Prostate gland (tissue), 2 donors: ENCODE results near the gene TJP3. TPM values are rescaled to one million over a fixed set of nuclear protein-coding genes. Genes with fewer than 3 reads are reported as not detected.

Source experiments
- DNase-seq: peaks from one replicate; pipeline ENCODE4 v3.0.0-alpha.2; 2019; ENCODE audit warnings: low spot score
- H3K27ac ChIP-seq, 2 donors: fragments of 200-600 bp; sonication (generic); 2 replicates each; pipeline ENCODE4 v1.5.1; 2017 to 2019
- H3K27me3 ChIP-seq: fragments of 200-600 bp; sonication (generic); replicated peaks from 2 replicates; pipeline ENCODE4 v1.5.1; 2019; ENCODE audit not compliant: insufficient read depth
- H3K36me3 ChIP-seq, 2 donors: fragments of 200-600 bp; sonication (generic); 1 replicate in 1 of 2; 2 replicates in 1 of 2; pipeline versions ENCODE4 v1.5.1 to v1.8.1; 2017 to 2019
- H3K4me1 ChIP-seq: fragments of 200-600 bp; sonication (generic); replicated peaks from 2 replicates; pipeline ENCODE4 v1.5.1; 2019
- H3K4me3 ChIP-seq, 2 donors: fragments of 200-600 bp; sonication (generic); 2 replicates each; pipeline ENCODE4 v1.5.1; 2017 to 2019
- H3K9me3 ChIP-seq: fragments of 200-600 bp; sonication (generic); 2 replicates; pipeline ENCODE4 v1.5.1; 2017
- POLR2A ChIP-seq: fragments of 450-650 bp; IDR thresholded peaks from one replicate; pipeline ENCODE4 v1.6.1; 2016; ENCODE audit warnings: antibody characterized with exemption, mild to moderate bottlenecking
- POLR2AphosphoS5 ChIP-seq: sonication (generic); formaldehyde crosslinking; IDR thresholded peaks from one replicate; pipeline ENCODE4 v1.6.1; 2017; ENCODE audit warnings: antibody characterized with exemption
- WGBS: methylation state at CpG from one replicate; pipeline ENCODE4 v1.1.5; 2018; 5-methylcytosine and 5-hydroxymethylcytosine counted together
- intact Hi-C: fragments of 100-400 bp; cut with DNase I; formaldehyde crosslinking; loops from one replicate; pipeline ENCODE4 v1.14.2; 2022
- small RNA-seq, 2 donors: library from RNA; depleted of rRNA; stranded (forward); fragments of <200 nt; gene quantifications; one replicate each; pipeline ENCODE3, GENCODE V24; 2016
- total RNA-seq, 2 donors: library from RNA; depleted of rRNA; stranded (reverse); fragments of >200 nt; gene quantifications; one replicate each; pipeline ENCODE4 v1.1.0, GENCODE V29; 2016
- TF ChIP-seq, protein P1 (sequence below), 4 experiments: fragments of 200-600 bp in 2 of 4; fragments of 450-650 bp in 2 of 4; sonication (generic) in 2 of 4; IDR thresholded peaks; 1 replicate in 3 of 4; 2 replicates in 1 of 4; pipeline ENCODE4 v1.5.1; 2016 to 2019; ENCODE audit warnings: antibody characterized with exemption in 4 of 4, mild to moderate bottlenecking in 2 of 4, moderate library complexity in 2 of 4

TJP3 gene
- total RNA-seq, 2 donors from 2014 or later, result 14.6 to 17.8 TPM

DNA sequence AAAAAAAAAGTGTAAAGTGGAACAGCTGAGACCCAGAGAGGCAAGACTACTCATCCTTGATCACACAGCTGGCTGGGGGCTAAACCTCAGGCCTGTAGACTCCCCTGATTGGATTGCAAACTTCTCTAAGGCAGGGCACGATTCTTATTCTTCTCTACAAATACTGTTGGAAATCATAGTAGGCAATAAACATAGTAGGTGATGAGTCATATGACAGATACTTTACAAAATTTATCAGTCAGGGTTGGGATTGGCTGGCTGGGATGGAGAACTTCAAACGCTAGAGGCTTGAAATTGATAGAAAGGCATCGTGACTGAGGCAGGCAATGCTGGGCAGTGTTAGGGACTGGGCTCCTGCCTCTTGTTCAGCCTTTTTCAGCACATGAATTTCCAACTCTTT is 83.9 kb downstream of the TJP3 start:
- Histone ChIP-seq H3K27ac (no peak overlapping the region), H3K27me3 (no peaks in the 10 kb centered on the region), H3K36me3 (no peaks in the 10 kb centered on the region), H3K4me1 (no peaks in the 10 kb centered on the region), H3K9me3 (no peaks in the 10 kb centered on the region), H3K4me3 (no peak overlapping the region)
- intact Hi-C loops, result no loop called here
- 69% methylated on average over 3 of the region's 3 CpGs for WGBS
- TF ChIP-seq, protein P1, sequence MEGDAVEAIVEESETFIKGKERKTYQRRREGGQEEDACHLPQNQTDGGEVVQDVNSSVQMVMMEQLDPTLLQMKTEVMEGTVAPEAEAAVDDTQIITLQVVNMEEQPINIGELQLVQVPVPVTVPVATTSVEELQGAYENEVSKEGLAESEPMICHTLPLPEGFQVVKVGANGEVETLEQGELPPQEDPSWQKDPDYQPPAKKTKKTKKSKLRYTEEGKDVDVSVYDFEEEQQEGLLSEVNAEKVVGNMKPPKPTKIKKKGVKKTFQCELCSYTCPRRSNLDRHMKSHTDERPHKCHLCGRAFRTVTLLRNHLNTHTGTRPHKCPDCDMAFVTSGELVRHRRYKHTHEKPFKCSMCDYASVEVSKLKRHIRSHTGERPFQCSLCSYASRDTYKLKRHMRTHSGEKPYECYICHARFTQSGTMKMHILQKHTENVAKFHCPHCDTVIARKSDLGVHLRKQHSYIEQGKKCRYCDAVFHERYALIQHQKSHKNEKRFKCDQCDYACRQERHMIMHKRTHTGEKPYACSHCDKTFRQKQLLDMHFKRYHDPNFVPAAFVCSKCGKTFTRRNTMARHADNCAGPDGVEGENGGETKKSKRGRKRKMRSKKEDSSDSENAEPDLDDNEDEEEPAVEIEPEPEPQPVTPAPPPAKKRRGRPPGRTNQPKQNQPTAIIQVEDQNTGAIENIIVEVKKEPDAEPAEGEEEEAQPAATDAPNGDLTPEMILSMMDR (IDR thresholded peaks at IDR 0.05), result no peak
- no peak for TF ChIP-seq POLR2A
- TF ChIP-seq POLR2AphosphoS5, result no peak
- no peak for DNase-seq

DNA sequence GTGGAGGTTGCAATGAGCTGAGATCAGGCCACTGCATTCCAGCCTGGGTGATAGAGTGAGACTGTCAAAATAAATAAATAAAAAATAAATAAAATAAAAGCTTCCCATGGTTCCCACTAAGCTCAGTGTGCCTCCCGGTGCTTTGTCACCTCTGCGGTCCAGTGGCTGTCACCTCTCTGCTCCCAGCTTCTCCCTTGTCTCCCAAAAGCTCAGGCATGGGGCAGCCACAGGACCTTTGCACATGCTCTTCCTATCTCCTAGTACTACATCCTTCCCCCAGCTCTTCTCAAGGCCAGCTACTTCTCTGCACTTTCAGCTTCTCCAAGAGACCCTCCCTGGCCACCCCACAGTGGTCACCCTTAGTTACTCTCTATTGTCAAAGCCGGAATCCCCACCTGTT is 85.6 kb downstream of the TJP3 start:
- TF ChIP-seq POLR2AphosphoS5 (no peak), POLR2A (no peak)
- TF ChIP-seq, protein P1 (IDR thresholded peaks at IDR 0.05), result no peak
- no peak overlapping the region for H3K4me3 ChIP-seq
- no peaks in the 10 kb centered on the region for H3K36me3 ChIP-seq
- no peak for DNase-seq
- WGBS, result 97% methylated on average over 3 of the region's 3 CpGs
- H3K27me3 ChIP-seq, result no peaks in the 10 kb centered on the region
- H3K9me3 ChIP-seq, result no peaks in the 10 kb centered on the region
- intact Hi-C loops, result no loop called here
- H3K27ac ChIP-seq, result no peak overlapping the region
- H3K4me1 ChIP-seq, result no peaks in the 10 kb centered on the region

DNA sequence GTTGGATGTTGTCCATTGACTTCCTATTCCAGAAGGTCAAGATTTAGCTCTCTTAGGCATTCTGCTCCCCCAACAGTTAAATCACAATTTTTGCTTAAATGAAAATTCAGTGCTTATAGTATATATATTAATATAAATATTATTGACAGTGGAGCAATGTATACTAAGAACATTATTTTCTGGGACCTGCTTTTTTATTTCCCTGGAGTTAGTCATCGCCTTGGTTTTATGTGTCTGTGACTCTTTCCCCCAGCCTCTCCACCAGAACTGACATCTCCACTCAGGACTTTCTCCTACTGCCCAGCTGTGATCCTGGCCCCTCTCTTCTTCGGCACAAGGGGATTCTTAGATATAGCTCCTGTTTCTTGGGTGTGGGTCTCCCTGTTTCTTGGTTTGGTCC is 88.2 kb downstream of the TJP3 start:
- intact Hi-C loops, result no loop called here
- H3K4me1 ChIP-seq, result no peaks in the 10 kb centered on the region
- TF ChIP-seq POLR2AphosphoS5 (no peak), POLR2A (no peak)
- TF ChIP-seq, protein P1 (IDR thresholded peaks at IDR 0.05), result no peak
- H3K36me3 ChIP-seq, result no peaks in the 10 kb centered on the region
- no peak overlapping the region for H3K27ac ChIP-seq
- WGBS, result 97% methylated on average over 2 of the region's 2 CpGs
- no peaks in the 10 kb centered on the region for H3K27me3 ChIP-seq
- DNase-seq, result no peak
- H3K9me3 ChIP-seq, result no peaks in the 10 kb centered on the region
- H3K4me3 ChIP-seq, result no peak overlapping the region

DNA sequence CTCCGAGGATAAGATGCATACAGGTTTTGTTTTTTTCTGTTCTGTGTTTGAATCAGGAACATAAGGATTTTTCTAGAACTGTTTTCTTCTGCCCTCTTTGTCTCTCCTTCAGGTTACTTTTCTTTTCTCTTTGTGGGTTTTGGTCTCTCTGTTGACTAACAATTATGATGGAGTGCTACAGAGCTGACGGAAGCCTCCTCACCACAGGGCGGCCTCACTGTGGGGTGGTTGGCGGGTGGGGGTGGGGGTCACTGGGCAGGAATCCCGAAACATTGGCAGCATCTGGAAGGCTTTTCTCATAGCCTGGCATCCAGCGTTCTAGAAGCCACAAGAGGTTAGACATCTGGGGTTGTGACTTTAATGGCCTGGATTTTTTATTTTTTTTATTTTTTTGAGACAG is 90.0 kb downstream of the TJP3 start:
- H3K36me3 ChIP-seq, result no peaks in the 10 kb centered on the region
- WGBS, result 64% methylated on average over 6 of the region's 6 CpGs
- no peaks in the 10 kb centered on the region for H3K27me3 ChIP-seq
- H3K4me3 ChIP-seq, result no peak overlapping the region
- H3K4me1 ChIP-seq, result no peaks in the 10 kb centered on the region
- intact Hi-C loops, result no loop called here
- H3K9me3 ChIP-seq, result no peaks in the 10 kb centered on the region
- H3K27ac ChIP-seq, result no peak overlapping the region
- no peak for TF ChIP-seq POLR2AphosphoS5
- no peak for TF ChIP-seq POLR2A
- TF ChIP-seq, protein P1 (IDR thresholded peaks at IDR 0.05), result no peak
- DNase-seq, result no peak

Small RNA genes lying within 50 kb of the gene (small RNA-seq; reads per million reads assigned to genes)
- gene AC005777.1, result 0 reads per million in 2 donors

Other genes with a start within 250 kb of the TJP3 start
- gene SMIM24, start 227.9 kb upstream of the TJP3 start, total RNA-seq, result 1 to 10 TPM in 1 of 2 donors, under 1 TPM in 1; 0.32 to 1.6 TPM
- gene SMIM44, start 224.9 kb upstream of the TJP3 start, total RNA-seq, result 1 to 10 TPM in 1 of 2 donors, not detected in 1; 1.7 TPM
- gene DOHH, start 207.7 kb upstream of the TJP3 start, total RNA-seq, result 10 to 100 TPM; 26.1 to 26.9 TPM
- 10 to 100 TPM; 32.2 to 64.9 TPM for gene FZR1, start 202.1 kb upstream of the TJP3 start, total RNA-seq
- 1 to 10 TPM in 1 of 2 donors, under 1 TPM in 1; 0.41 to 5.3 TPM for gene TEKTIP1, start 169.2 kb upstream of the TJP3 start, total RNA-seq
- gene MFSD12, start 150.8 kb upstream of the TJP3 start, total RNA-seq, result 10 to 100 TPM; 60.5 to 86.1 TPM
- gene HMG20B, start 135.4 kb upstream of the TJP3 start, total RNA-seq, result 100 to 1,000 TPM; 184 to 369 TPM
- 1 to 10 TPM in 1 of 2 donors, under 1 TPM in 1; 0.36 to 1.9 TPM for gene GIPC3, start 122.9 kb upstream of the TJP3 start, total RNA-seq
- gene TBXA2R, start 101.5 kb upstream of the TJP3 start, total RNA-seq, result 1 to 10 TPM; 1.1 to 4.0 TPM
- 10 to 100 TPM; 38.2 to 52.8 TPM for gene CACTIN, start 81.6 kb upstream of the TJP3 start, total RNA-seq
- 10 to 100 TPM; 34.3 to 75.5 TPM for gene PIP5K1C, start 7.9 kb upstream of the TJP3 start, total RNA-seq
- 10 to 100 TPM; 45.7 to 63.8 TPM for gene APBA3, start 53.3 kb downstream of the TJP3 start, total RNA-seq
- 100 to 1,000 TPM in 1 of 2 donors, 10 to 100 TPM in 1; 69.7 to 105 TPM for gene MRPL54, start 54.3 kb downstream of the TJP3 start, total RNA-seq
- not detected for gene RAX2, start 63.8 kb downstream of the TJP3 start, total RNA-seq
- 1 to 10 TPM; 1.9 to 4.4 TPM for gene MATK, start 78.0 kb downstream of the TJP3 start, total RNA-seq
- 10 to 100 TPM in 1 of 2 donors, not detected in 1; 10.2 TPM for gene ZFR2, start 160.7 kb downstream of the TJP3 start, total RNA-seq
- gene ATCAY, start 172.3 kb downstream of the TJP3 start, total RNA-seq, result 1 to 10 TPM; 3.9 to 8.3 TPM
- gene NMRK2, start 224.7 kb downstream of the TJP3 start, total RNA-seq, result 1 to 10 TPM in 1 of 2 donors, under 1 TPM in 1; 0.64 to 1.8 TPM